Measurements from ENCODE around the gene MRI1.
A peak's percentile ranks its signal among the peaks of the same experiment; 100 is the strongest.
"Not testable (repeated sequence)": the region's sequence is repeated elsewhere in the genome, so short reads cannot be mapped to it uniquely, and the experiment has no call there.

MRI1 gene

DNA sequence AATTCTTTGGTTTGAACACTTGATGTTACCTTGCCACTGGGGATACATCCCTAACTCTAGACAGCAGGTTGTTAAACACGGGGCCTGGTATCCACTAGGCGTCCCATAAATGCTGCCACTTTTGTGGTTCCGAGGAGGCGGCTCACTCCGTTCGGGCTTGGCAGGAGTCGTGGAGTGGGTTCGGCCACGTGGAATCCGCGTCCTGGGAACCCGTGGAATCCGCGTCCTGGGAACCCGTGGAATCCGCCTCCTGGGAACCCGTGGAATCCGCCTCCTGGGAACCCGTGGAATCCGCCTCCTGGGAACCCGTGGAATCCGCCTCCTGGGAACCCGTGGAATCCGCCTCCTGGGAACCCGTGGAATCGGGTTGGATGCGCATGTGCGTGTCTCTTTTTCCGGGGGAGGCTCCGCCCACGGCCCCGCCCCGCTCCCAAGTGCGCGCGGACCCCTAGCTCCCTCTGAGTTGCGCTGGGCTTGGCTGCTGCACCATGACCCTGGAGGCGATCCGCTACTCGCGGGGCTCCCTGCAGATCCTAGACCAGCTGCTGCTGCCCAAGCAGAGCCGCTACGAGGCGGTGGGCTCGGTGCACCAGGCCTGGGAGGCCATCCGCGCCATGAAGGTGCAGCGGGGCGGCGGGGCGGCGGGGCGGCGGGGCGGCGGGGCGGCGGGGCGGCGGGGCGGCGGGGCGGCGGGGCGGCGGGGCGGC is at the start of gene MRI1:
Gene MRI1, plus strand, starts transcription at position 422 of the 707 bp plus-strand sequence. Its CDS starts 67 bp downstream, at position 489.
- peak; percentile 47 for DNase-seq
- in situ Hi-C loops (cut with HindIII; ENCODE audit: low pct_ligation_motif_present, low pct_unique_long_range_greater_than_20kb, low sequenced_read_pairs), result no loop called here

DNA sequence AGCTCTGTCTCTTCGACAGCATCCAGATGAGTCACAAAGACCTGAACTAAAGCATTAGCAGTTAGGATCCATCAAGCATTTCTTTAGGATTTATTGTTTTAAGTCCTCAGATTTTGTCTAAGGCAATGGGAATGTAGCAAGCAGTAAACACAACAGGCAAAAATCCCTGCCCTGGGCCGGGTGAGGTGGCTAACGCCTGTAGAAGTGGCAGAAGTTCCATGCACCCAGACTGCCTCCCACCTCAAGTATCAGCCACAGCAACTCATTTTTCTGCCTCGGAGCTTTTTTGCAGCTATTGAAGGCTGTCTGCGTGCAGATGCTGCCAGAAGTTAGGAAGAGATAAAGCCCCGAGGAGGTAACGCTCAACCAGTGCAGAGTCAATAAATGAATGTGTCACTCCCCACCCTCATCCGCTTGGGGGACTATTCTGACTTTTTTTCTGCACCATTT is 47.1 kb upstream of the MRI1 start:
- no peak for DNase-seq
- in situ Hi-C loops (cut with HindIII; ENCODE audit: low pct_ligation_motif_present, low pct_unique_long_range_greater_than_20kb, low sequenced_read_pairs), result no loop called here

DNA sequence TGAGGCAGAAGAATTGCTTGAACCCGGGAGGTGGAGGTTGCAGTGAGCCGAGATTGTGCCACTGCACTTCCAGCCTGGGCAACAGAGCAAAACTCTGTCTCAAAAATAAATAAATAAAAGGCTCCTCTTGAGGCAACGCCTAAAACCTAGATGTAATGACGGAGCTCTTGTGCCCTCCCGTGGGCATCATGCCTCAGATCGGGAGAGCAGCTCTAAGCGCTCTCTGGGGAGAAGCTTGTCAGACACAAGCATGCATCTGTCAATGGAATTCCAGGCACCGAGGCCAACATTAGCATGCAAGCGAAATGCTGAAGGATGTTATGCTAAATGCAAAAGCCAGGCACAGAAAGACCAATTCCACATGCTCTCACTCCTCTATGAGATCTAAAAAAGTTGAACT is 45.6 kb upstream of the MRI1 start:
- in situ Hi-C loops (cut with HindIII; ENCODE audit: low pct_ligation_motif_present, low pct_unique_long_range_greater_than_20kb, low sequenced_read_pairs), result no loop called here
- peak; percentile 54 for DNase-seq

DNA sequence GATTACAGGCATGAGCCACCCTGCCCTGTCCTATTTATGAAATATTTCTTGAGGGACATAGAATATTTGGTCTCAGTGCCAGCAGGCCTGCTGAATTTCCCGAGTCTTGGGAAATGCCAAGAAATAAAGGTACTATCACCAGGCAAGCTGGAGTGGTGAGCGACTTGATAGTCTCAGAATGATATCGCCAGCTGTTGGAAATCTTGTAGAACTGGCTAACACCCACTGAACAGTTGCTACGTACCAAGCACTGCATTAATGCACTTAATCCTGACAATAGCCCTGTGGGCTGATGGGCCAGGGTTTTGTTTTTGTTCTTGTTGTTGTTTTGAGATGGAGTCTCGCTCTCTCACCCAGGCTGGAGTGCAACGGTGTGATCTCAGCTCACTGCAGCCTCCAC is 42.2 kb upstream of the MRI1 start:
- in situ Hi-C loops (cut with HindIII; ENCODE audit: low pct_ligation_motif_present, low pct_unique_long_range_greater_than_20kb, low sequenced_read_pairs), result no loop called here

DNA sequence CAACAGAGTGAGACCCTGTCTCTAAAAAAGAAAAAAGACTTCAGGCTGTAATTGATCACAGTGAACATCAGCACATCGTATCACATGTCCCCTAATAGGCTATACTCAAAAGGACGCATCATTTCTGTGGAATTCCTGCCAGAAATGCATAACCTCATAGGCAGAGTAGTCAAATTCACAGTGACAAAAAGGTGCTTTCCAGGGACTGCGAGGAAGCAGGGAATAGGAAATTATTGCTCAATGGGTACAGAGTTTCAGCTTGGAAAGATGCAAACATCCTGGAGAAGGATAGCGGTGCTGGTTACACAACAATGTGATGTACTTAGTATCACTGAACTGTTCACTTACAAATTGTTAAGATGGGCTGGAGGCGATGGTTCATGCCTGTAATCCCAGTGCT is 41.1 kb upstream of the MRI1 start:
- no peak for DNase-seq
- in situ Hi-C loops (cut with HindIII; ENCODE audit: low pct_ligation_motif_present, low pct_unique_long_range_greater_than_20kb, low sequenced_read_pairs), result no loop called here

More for the DNA sequence above, 42.2 kb upstream of the MRI1 start:
- no peak for DNase-seq

DNA sequence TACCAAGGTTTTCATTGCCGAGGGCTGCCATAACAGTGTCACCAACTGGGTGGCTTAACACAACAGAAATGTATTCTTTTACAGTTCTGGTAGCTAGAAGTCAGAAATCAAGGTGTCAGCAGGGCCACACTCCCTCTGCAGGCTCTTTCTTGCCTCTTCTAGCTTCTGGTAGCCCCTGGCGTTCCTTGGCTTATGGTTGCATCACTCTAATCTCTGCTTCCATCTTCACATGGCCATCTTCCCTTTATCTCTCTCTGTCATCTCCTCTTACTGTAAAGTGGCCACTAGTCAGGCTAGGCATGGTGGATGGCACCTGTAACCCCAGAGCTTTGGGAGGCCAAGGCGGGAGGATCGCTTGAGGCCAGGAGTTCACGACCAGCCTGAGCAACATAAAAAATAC is 38.0 kb upstream of the MRI1 start:
- DNase-seq, result no peak
- in situ Hi-C loops (cut with HindIII; ENCODE audit: low pct_ligation_motif_present, low pct_unique_long_range_greater_than_20kb, low sequenced_read_pairs), result no loop called here

DNA sequence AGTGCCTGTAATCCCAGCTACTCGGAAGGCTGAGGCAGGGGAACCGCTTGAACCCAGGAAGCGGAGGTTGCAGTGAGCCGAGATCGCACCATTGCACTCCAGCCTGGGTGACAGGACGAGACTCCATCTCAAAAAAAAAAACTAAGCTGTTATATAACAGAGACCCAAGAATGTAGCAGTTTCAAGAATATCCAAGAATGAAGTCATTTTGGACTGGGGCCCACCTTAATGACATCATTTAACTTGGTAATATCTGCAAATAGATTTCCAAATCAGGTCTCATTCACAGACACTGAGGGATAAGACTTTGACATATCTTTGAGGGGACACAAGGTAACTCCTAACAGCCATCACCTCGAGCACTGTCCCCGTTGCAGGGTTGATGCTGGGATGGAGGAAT is 36.5 kb upstream of the MRI1 start:
- in situ Hi-C loops (cut with HindIII; ENCODE audit: low pct_ligation_motif_present, low pct_unique_long_range_greater_than_20kb, low sequenced_read_pairs), result no loop called here
- peak; percentile 11 for DNase-seq

DNA sequence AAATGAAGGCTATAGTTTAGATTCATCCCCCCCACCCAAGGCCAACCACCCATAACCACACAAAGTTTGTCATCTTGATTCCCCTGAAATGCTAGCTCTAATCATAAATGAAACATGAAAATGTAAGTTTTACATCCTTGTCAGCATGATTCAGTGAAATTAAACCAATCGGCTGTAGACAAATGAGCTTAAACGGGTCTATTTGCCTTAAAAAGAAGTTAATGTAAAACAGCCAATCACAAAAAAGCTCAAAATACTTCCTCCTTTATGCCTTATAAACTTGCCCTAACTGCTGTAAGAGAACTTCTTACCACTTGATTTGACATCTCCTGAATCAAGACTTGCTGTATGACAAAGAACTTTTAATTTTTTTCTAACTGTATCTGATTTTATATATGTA is 34.5 kb upstream of the MRI1 start:
- peak; percentile 5 for DNase-seq
- in situ Hi-C loops (cut with HindIII; ENCODE audit: low pct_ligation_motif_present, low pct_unique_long_range_greater_than_20kb, low sequenced_read_pairs), result no loop called here

DNA sequence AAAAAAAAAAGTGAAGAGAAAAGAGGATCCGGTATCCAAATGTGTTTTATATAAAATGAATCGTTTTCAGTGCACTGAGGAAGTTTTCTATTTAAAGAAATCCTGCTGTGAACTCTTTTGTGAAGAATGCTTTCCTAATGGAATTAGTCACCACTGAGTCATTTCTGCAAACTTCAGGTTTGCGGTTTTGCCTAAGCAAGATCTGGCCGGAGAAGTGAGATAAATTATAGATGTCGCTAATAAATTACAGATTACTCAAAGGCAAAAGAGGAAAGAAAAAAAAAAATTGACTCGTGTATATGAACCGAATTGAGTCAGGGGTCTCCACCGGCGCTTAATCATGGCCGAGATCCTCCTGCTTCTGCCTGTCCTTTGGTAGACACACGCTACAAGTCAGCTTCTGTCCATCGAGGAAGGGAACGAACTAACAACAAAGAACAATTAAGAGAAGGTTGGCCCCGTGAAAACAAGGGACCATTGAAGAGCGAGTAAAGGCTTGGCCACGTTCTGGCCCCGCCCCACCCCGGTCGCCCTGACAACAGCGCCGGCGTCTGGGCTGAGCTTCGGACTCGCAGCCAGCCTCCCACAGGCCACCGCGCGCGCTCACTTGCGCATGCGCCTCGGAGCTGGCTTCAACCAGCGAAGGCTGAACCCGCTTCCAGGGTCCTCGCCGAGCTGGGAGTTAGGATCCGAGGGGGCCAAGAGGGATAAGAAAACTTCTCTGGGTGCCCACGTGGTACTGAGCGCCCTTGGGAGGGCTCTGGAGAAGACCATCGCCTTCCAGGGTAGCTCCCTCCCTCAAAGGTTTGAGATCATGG is 33.0 kb upstream of the MRI1 start:
- in situ Hi-C loops (cut with HindIII; ENCODE audit: low pct_ligation_motif_present, low pct_unique_long_range_greater_than_20kb, low sequenced_read_pairs), result no loop called here
- peak; percentile 95 for DNase-seq

DNA sequence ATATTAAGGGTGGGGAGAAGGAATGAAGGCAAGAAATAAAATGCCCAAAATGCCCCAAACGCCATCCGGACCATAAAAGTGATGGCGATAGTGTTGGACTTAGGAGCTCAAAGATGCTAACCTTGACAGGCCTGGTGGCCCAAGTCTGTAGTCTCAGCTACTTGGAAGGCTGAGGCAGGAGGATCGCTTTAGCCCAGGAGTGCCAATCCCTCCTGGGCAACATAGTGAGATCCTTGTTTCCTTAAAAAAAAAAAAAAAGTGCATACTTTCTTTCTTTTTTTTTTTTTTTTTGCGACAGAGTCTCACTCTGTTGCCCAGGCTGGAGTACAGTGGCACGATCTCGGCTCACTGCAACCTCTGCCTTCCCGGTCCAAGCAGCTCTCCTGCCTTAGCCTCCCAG is 32.0 kb upstream of the MRI1 start:
- DNase-seq, result no peak
- in situ Hi-C loops (cut with HindIII; ENCODE audit: low pct_ligation_motif_present, low pct_unique_long_range_greater_than_20kb, low sequenced_read_pairs), result no loop called here

DNA sequence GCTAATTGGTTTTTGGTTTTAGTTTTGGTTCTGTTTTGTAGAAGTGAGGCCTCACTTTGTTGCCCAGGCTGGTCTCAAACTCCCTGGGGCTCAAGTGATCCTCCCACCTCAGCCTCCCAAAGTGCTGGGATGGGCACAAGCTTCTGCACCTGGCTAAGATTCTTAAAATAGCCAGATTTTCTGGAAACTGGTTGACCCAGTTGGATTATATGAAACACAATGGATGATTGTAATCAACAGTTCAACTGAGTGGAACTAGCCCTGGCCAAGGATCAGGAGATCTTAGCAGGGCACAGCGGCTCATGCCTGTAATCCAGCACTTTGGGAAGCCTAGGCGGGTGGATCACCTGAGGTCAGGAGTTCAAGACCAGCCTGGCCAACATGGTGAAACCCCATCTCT is 29.6 kb upstream of the MRI1 start:
- in situ Hi-C loops (cut with HindIII; ENCODE audit: low pct_ligation_motif_present, low pct_unique_long_range_greater_than_20kb, low sequenced_read_pairs), result no loop called here
- no peak for DNase-seq

DNA sequence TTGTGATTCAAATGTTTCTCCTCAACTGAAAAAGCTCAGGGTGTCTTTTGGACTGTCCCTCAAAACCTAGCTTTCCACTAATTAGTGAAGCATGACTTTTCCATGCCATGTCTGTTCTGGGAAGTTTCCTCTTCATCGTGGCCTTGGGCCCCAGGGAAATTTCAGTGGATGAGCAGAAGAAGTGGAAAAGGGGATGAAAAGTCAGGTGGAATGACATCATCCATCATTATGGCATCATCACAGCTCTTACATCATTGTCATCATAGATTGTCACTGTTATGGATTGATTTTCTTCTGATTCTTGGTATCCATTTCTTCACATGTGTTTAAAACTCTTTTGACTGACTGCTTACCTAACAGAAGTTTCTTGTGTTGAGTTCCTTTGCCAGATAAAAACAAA is 26.2 kb upstream of the MRI1 start:
- no peak for DNase-seq
- in situ Hi-C loops (cut with HindIII; ENCODE audit: low pct_ligation_motif_present, low pct_unique_long_range_greater_than_20kb, low sequenced_read_pairs), result no loop called here

DNA sequence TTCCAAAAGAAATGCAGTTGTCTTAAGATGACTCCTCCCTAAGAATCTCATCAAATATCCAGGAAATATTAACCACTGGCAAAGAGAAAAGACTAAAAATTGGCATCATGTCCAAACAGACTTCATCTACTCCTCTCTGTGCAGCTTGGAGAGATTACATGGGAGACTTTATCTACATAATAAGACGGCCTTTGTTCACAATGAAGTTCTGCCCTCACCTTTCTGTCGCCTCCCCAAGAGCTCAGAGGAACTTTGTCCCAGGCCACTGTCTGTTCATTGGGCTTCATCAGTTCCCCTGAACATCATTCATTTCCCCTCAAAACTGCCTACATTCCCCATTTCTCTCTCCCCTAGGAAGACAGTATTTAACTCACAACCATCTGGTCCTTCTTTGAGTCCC is 22.4 kb upstream of the MRI1 start:
- in situ Hi-C loops (cut with HindIII; ENCODE audit: low pct_ligation_motif_present, low pct_unique_long_range_greater_than_20kb, low sequenced_read_pairs), result no loop called here
- DNase-seq, result no peak

DNA sequence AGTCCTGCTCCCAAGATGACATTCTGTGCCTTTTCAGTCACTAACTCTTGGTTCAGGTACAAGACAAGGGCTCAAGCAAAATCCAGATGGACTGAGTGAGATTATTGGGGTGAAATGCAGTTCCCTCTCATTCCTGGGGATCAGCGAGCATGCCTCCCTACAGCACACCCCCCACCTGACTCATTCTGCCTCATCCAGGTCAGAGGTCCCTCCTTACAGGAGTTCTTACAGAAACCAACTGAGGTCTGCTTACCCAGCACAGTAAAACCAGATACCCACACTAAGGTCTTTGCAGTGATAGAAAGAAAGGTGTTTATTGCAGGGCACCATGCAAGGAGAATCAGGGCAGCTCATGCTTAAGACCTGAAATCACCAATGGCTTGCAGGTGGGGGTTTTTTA is 21.6 kb upstream of the MRI1 start:
- in situ Hi-C loops (cut with HindIII; ENCODE audit: low pct_ligation_motif_present, low pct_unique_long_range_greater_than_20kb, low sequenced_read_pairs), result no loop called here
- peak; percentile 62 for DNase-seq

DNA sequence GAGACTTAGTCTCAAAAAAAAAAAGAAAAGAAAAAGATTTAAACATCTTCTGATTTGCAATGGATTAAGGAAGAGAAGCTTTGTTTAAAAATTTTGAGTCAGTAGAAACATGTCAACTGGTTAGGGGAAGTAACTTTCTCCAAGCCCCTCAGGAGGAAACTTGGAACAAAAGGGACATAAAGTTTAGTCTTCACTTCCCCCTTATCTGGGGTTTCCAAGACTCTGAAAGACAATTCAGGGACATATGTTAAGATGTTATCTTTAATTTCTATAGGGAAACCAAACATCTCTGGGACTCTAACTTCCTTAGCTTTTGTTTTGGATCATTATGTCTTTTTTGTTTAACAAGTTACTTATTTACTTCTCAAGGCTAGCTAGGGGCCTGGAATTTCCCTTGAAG is 20.1 kb upstream of the MRI1 start:
- in situ Hi-C loops (cut with HindIII; ENCODE audit: low pct_ligation_motif_present, low pct_unique_long_range_greater_than_20kb, low sequenced_read_pairs), result no loop called here
- no peak for DNase-seq

DNA sequence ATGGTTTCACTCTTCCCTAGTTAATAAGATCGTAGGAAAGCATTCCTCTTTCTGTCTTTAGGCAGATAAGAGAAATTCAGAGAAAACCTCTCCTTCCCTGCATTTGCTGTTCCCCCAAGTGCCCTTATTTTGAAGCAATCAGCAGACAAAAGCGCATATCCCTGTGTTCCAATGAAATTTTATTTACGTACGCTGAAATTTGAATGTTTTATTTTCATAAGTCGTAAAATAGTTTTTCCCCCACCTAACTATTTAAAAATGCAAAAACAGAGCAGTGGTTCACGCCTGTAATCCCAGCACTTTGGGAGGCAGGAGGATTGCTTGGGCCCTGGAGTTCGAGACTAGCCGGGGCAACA is 17.2 kb upstream of the MRI1 start:
- in situ Hi-C loops (cut with HindIII; ENCODE audit: low pct_ligation_motif_present, low pct_unique_long_range_greater_than_20kb, low sequenced_read_pairs), result no loop called here
- no peak for DNase-seq

DNA sequence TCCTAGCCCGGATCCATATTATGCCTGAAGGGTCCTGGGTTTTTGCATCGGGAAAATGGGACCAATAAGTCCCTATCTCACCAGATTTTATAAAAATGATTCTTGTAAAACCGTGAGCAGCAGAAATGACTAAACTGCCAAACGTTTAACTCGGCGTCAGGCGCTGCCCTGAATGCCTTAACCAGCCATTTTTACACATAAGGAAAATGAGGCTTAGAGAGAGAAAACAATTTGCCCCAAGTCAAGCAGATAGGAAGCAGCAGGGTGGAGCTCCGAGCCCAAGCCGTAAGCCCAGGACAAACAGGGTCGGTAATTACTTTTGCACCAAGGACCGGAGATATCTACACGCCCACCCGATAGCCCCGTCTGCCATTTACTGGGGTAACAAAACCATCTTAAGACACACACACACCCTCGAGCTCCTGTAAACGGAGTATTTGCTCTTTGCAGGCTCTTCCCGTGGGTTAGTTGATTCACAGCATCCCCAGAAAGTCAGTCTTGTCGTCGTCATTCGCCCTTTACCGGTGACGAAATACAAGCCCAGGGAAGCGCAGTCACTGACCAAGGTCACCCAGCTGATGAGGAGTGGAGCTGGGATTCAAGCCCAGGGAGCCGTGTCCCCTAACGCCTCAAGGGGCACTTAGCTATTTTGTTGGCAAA is 16.0 kb upstream of the MRI1 start:
- DNase-seq, result peak; percentile 35
- in situ Hi-C loops (cut with HindIII; ENCODE audit: low pct_ligation_motif_present, low pct_unique_long_range_greater_than_20kb, low sequenced_read_pairs), result no loop called here

DNA sequence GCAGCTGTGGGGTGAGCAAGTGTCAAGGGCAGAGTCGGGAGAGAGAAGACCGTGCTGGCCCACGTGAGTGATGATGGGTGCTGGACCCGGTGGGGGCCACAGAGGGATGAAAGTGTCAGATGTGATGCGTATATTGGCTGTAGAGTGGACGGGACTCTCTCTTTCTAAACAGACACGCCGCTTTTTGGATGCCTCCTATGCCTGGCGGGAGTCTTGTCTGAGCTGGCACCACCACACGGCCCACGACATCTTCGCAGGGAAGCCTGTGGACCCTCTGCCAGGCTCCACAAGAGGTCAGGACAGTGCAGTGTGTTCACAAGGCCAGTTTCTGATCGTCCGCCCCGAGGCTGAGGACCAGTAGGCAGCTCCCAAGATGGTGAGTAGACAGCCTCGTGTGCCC is 12.9 kb upstream of the MRI1 start:
- in situ Hi-C loops (cut with HindIII; ENCODE audit: low pct_ligation_motif_present, low pct_unique_long_range_greater_than_20kb, low sequenced_read_pairs), result no loop called here
- no peak for DNase-seq

DNA sequence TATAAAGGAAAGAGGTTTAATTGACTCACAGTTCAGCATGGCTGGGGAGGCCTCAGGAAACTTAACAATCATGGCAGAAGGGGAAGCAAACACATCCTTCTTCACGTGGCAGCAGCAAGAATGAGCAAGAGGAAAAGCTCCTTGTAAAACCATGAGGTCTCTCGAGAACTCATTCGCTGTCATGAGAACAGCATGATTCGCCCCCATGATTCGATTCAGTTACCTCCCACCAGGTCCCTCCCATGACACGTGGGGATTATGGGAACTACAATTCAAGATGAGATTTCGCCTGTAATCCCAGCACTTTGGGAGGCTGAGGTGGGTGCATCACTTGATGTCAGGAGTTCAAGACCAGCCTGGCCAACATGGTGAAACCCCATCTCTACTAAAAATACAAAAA is 10.7 kb upstream of the MRI1 start:
- DNase-seq; in situ Hi-C loops (cut with HindIII; ENCODE audit: low pct_ligation_motif_present, low pct_unique_long_range_greater_than_20kb, low sequenced_read_pairs): not testable (repeated sequence)

DNA sequence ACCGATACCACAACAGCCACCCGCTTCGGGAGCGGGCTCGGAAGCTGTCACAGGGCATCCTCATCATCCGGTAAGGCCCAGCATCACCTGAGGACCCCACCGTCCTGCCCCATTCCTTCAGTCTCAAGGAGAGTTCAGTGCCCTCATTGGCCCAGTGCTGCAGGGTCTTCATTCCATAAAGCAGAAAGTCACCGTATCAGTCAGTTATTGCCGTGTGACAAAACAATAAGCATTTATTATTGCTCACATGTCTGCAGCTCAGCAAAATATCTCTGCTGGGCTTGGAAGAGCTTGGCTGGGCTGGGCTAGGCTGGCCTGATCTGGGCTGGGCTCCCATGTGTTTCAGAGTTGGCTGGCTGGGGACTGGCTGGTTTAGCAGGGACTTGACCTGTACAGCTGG is 8.1 kb upstream of the MRI1 start:
- in situ Hi-C loops (cut with HindIII; ENCODE audit: low pct_ligation_motif_present, low pct_unique_long_range_greater_than_20kb, low sequenced_read_pairs), result no loop called here
- no peak for DNase-seq

Data from ACHN (cell line).